WTC11 (cell line): ENCODE results near the gene WNK2. TPM values are rescaled to one million over a fixed set of nuclear protein-coding genes. Genes with fewer than 3 reads are reported as not detected.
"Not testable (repeated sequence)": the region's sequence is repeated elsewhere in the genome, so short reads cannot be mapped to it uniquely, and the experiment has no call there.

ENCODE experiments used
- ATAC-seq: fragments of 200-7000 bp; cut with Tn5 transposase; 2 replicates; pipeline ENCODE4 v1.10.0; 2021; ENCODE audit warnings: mild to moderate bottlenecking, moderate library complexity
- CTCF ChIA-PET: fragments of 300-600 bp; sonication (Branson Sonifier 250); formaldehyde crosslinking; loops from one replicate; lab custom pipeline; 2021; ENCODE audit warnings: antibody characterized with exemption; lab: Charles Lee
- POLR2A ChIA-PET: fragments of 350-600 bp; sonication (Branson Sonifier 250); formaldehyde crosslinking; loops from one replicate; lab custom pipeline; 2021; ENCODE audit warnings: antibody characterized with exemption; lab: Charles Lee
- DNase-seq: peaks from one replicate; pipeline ENCODE4 v3.0.0; 2021; ENCODE audit warnings: low spot score
- H3K27ac Mint-ChIP-seq: 2 replicates; pipeline ENCODE4 v1.8.0; 2021; ENCODE audit warnings: mixed read lengths
- H3K27me3 Mint-ChIP-seq: 2 replicates; pipeline ENCODE4 v1.8.0; 2021; ENCODE audit warnings: low read depth, mild to moderate bottlenecking, moderate library complexity, mixed read lengths
- H3K36me3 Mint-ChIP-seq: 2 replicates; pipeline ENCODE4 v1.8.0; 2021; ENCODE audit warnings: mixed read lengths
- H3K4me1 Mint-ChIP-seq: 2 replicates; pipeline ENCODE4 v1.8.0; 2022; ENCODE audit warnings: mixed read lengths
- H3K4me3 Mint-ChIP-seq: 2 replicates; pipeline ENCODE4 v1.8.0; 2021; ENCODE audit warnings: mild to moderate bottlenecking, moderate library complexity, mixed read lengths
- H3K9me3 Mint-ChIP-seq: 2 replicates; pipeline ENCODE4 v1.8.0; 2021; ENCODE audit warnings: mixed read lengths
- AR ChIP-seq: fragments of 250-450 bp; sonication (Bioruptor Pico); IDR thresholded peaks from 2 replicates; pipeline ENCODE4 v1.9.0; 2021; ENCODE audit warnings: mild to moderate bottlenecking
- CTCF ChIP-seq: fragments of 200-600 bp; IDR thresholded peaks from 2 replicates; pipeline ENCODE4 v1.8.0; 2022; ENCODE audit warnings: antibody characterized with exemption
- E2F1 ChIP-seq: sonication (generic); formaldehyde crosslinking; IDR thresholded peaks from 2 replicates; pipeline ENCODE4 v1.8.0; 2022; ENCODE audit warnings: mild to moderate bottlenecking, missing genetic modification reagents
- HMGA2 ChIP-seq: fragments of 250-450 bp; sonication (Bioruptor Pico); IDR thresholded peaks from 2 replicates; pipeline ENCODE4 v1.4.0; 2021; ENCODE audit warnings: mild to moderate bottlenecking, moderate library complexity
- NFATC4 ChIP-seq: fragments of 250-450 bp; sonication (Bioruptor Pico); IDR thresholded peaks from 2 replicates; pipeline ENCODE4 v1.9.0; 2021; ENCODE audit warnings: mild to moderate bottlenecking
- NFYB ChIP-seq: sonication (generic); formaldehyde crosslinking; conservative IDR thresholded peaks from 2 replicates; pipeline ENCODE4 v1.8.0; 2022; ENCODE audit warnings: low read depth, missing genetic modification reagents
- NR1H2 ChIP-seq: sonication (generic); formaldehyde crosslinking; IDR thresholded peaks from 2 replicates; pipeline ENCODE4 v1.9.0; 2021; ENCODE audit warnings: mild to moderate bottlenecking, moderate library complexity, missing genetic modification reagents
- PREB ChIP-seq: sonication (generic); formaldehyde crosslinking; IDR thresholded peaks from 2 replicates; pipeline ENCODE4 v1.8.1; 2022; ENCODE audit warnings: mild to moderate bottlenecking, missing genetic modification reagents, moderate library complexity, borderline replicate concordance
- RELA ChIP-seq: sonication (generic); formaldehyde crosslinking; IDR thresholded peaks from 2 replicates; pipeline ENCODE4 v1.8.1; 2022; ENCODE audit warnings: missing genetic modification reagents, mild to moderate bottlenecking, borderline replicate concordance
- RORB ChIP-seq: fragments of 250-450 bp; sonication (Bioruptor Pico); IDR thresholded peaks from 2 replicates; pipeline ENCODE4 v1.9.0; 2021; ENCODE audit warnings: mild to moderate bottlenecking
- SOX15 ChIP-seq: fragments of 250-450 bp; sonication (Bioruptor Pico); IDR thresholded peaks from 2 replicates; pipeline ENCODE4 v1.9.0; 2021; ENCODE audit warnings: mild to moderate bottlenecking
- SP1 ChIP-seq: sonication (generic); formaldehyde crosslinking; conservative IDR thresholded peaks from 2 replicates; pipeline ENCODE4 v1.8.1; 2022; ENCODE audit warnings: missing genetic modification reagents
- TEAD1 ChIP-seq: sonication (generic); formaldehyde crosslinking; IDR thresholded peaks from 2 replicates; pipeline ENCODE4 v1.8.0; 2022; ENCODE audit warnings: mild to moderate bottlenecking, missing genetic modification reagents
- TP53 ChIP-seq: sonication (generic); formaldehyde crosslinking; IDR thresholded peaks from 2 replicates; pipeline ENCODE4 v1.8.1; 2023; ENCODE audit warnings: mild to moderate bottlenecking, missing genetic modification reagents
- ZMAT4 ChIP-seq: fragments of 250-450 bp; sonication (Bioruptor Pico); IDR thresholded peaks from 2 replicates; pipeline ENCODE4 v1.9.0; 2021; ENCODE audit warnings: mild to moderate bottlenecking
- total RNA-seq: library from RNA; stranded (reverse); gene quantifications from 3 replicates; pipeline ENCODE4 v1.2.3, GENCODE V29; 2021

WNK2 gene
- total RNA-seq, 1 experiment from 2014 or later = 120 TPM

- TF ChIP-seq AR (CRISPR knock-in tag) (0 out of 2 replicates have a peak, but pooled peaks have one; percentile 24), CTCF (no peak), NR1H2 (CRISPR knock-in tag) (no peak), TEAD1 (CRISPR knock-in tag) (no peak), SP1 (CRISPR knock-in tag) (no peak), SOX15 (CRISPR knock-in tag) (no peak), TP53 (no peak), NFATC4 (CRISPR knock-in tag) (0 out of 2 replicates have a peak, but pooled peaks have one; percentile 17)
Measured at GRCh38 chr9:93354451-93354850, 170.5 kb downstream of the WNK2 start (continued).

- ATAC-seq (peak; percentile 53), DNase-seq (no peak)
- peak overlapping the region; percentile 77 for H3K27ac Mint-ChIP-seq
- ChIA-PET CTCF (no interaction called here), POLR2A (no interaction called here)
- peaks cover 39% of the 10 kb centered on the region for H3K9me3 Mint-ChIP-seq
- peak overlapping the region; percentile 25 for H3K4me3 Mint-ChIP-seq
- H3K27me3 Mint-ChIP-seq = no peaks in the 10 kb centered on the region
- H3K4me1 Mint-ChIP-seq = peaks cover 61% of the 10 kb centered on the region
- peaks cover 90% of the 10 kb centered on the region for H3K36me3 Mint-ChIP-seq
- peak; percentile 61; the same call in 1 of the 2 replicates for TF ChIP-seq NFATC4 (CRISPR knock-in tag)
- TF ChIP-seq ZMAT4 (CRISPR knock-in tag) = peak; percentile 85; the same call in 1 of the 2 replicates
- no peak for TF ChIP-seq RELA
Measured at GRCh38 chr9:93355827-93356226, 171.9 kb downstream of the WNK2 start.

GRCh38 chr9:93357649-93358048 is 173.7 kb downstream of the WNK2 start:
- ChIA-PET CTCF (no interaction called here), POLR2A (no interaction called here)
- ATAC-seq = no peak
- peaks cover 95% of the 10 kb centered on the region for H3K36me3 Mint-ChIP-seq
- peak overlapping the region; percentile 6; the same call in 1 of the 2 replicates for H3K4me3 Mint-ChIP-seq
- no peaks in the 10 kb centered on the region for H3K27me3 Mint-ChIP-seq
- H3K27ac Mint-ChIP-seq = peak overlapping the region; percentile 57
- H3K9me3 Mint-ChIP-seq = peaks cover 53% of the 10 kb centered on the region
- no peak for TF ChIP-seq E2F1 (CRISPR knock-in tag)
- TF ChIP-seq HMGA2 (CRISPR knock-in tag) = no peak
- TF ChIP-seq NFYB (CRISPR knock-in tag) = no peak
- TF ChIP-seq PREB (CRISPR knock-in tag) = no peak
- TF ChIP-seq RORB (CRISPR knock-in tag) = no peak
- H3K4me1 Mint-ChIP-seq = peaks cover 49% of the 10 kb centered on the region
- DNase-seq = no peak

- H3K27me3 Mint-ChIP-seq, H3K27ac Mint-ChIP-seq, H3K4me3 Mint-ChIP-seq, CTCF ChIA-PET, POLR2A ChIA-PET, ATAC-seq, DNase-seq: not testable (repeated sequence)
- peaks cover 91% of the 10 kb centered on the region for H3K36me3 Mint-ChIP-seq
- H3K4me1 Mint-ChIP-seq = peaks cover 30% of the 10 kb centered on the region
- peaks cover 59% of the 10 kb centered on the region for H3K9me3 Mint-ChIP-seq
Measured at GRCh38 chr9:93359907-93360306, 176.0 kb downstream of the WNK2 start.
